ENCODE measurements around the gene MAP2.
"Not testable (repeated sequence)": the region's sequence is repeated elsewhere in the genome, so short reads cannot be mapped to it uniquely, and the experiment has no call there.

The MAP2 gene

DNA sequence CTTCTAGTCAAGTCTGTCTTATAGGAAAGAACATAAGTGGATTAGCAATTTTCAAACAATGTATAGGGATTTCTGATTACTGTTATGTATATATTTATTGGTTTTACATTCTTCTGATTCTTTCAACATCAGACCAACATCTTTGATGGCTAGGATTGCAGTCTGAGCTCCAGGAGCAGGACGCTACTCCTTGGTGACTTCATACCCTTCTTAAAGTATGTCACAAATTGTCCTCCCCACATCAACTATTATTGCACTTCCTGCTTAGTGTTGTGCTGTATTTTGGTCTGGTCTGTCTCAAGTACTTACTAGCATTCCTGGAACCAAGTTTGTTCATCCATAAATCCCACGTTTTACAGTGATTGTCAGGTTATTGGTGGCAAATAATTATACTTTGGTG is 49.0 kb downstream of the MAP2 start:
- Histone ChIP-seq H3K27ac (ENCODE audit: insufficient read depth in 1 of 2, low read depth in 1 of 2, low read length in 2 of 2, poor library complexity in 1 of 2, severe bottlenecking in 2 of 2) (no peak overlapping the region), H3K27me3 (replicated peaks in 2 of 5; ENCODE audit: control insufficient read depth in 4 of 5, insufficient read depth in 5 of 5, low read length in 4 of 5) (peaks cover 0 to 27% (median 14%) of the 10 kb centered on the region in 5 experiments), H3K36me3 (ENCODE audit: control insufficient read depth in 4 of 4, insufficient read depth in 4 of 4, low read length in 3 of 4) (no peaks in the 10 kb centered on the region), H3K4me3 (ENCODE audit: control insufficient read depth in 1 of 7, extremely low read depth in 1 of 7, insufficient read depth in 4 of 7, low read depth in 2 of 7, low read length in 6 of 7) (no peak overlapping the region), H3K9me3 (ENCODE audit: control extremely low read depth in 1 of 5, control insufficient read depth in 4 of 5, insufficient read depth in 2 of 5, low read depth in 1 of 5, low read length in 4 of 5) (no peaks in the 10 kb centered on the region), H3K4me1 (ENCODE audit: control extremely low read depth in 1 of 4, control insufficient read depth in 4 of 4, insufficient read depth in 4 of 4, low read length in 3 of 4) (peaks cover 3 to 17% (median 10%) of the 10 kb centered on the region in 4 experiments)
- ChIA-PET POLR2A (no interaction called here), CTCF (no interaction called here)
- WGBS (ENCODE audit: insufficient coverage) = no CpG with 5 or more reads among the region's 2 CpGs
- no peak for DNase-seq

- Histone ChIP-seq H3K9me3 (ENCODE audit: control extremely low read depth in 1 of 5, control insufficient read depth in 4 of 5, insufficient read depth in 2 of 5, low read depth in 1 of 5, low read length in 4 of 5) (no peaks in the 10 kb centered on the region), H3K4me1 (ENCODE audit: control extremely low read depth in 1 of 4, control insufficient read depth in 4 of 4, insufficient read depth in 4 of 4, low read length in 3 of 4) (peaks cover 3 to 17% (median 10%) of the 10 kb centered on the region in 4 experiments), H3K27ac (ENCODE audit: insufficient read depth in 1 of 2, low read depth in 1 of 2, low read length in 2 of 2, poor library complexity in 1 of 2, severe bottlenecking in 2 of 2) (no peak overlapping the region), H3K4me3 (ENCODE audit: control insufficient read depth in 1 of 7, extremely low read depth in 1 of 7, insufficient read depth in 4 of 7, low read depth in 2 of 7, low read length in 6 of 7) (no peak overlapping the region), H3K27me3 (replicated peaks in 2 of 5; ENCODE audit: control insufficient read depth in 4 of 5, insufficient read depth in 5 of 5, low read length in 4 of 5) (peaks cover 0 to 33% (median 14%) of the 10 kb centered on the region in 5 experiments), H3K36me3 (ENCODE audit: control insufficient read depth in 4 of 4, insufficient read depth in 4 of 4, low read length in 3 of 4) (no peaks in the 10 kb centered on the region)
- ChIA-PET CTCF (no interaction called here), POLR2A (no interaction called here)
- peak; percentile 22 to 82 (median 77) for DNase-seq
- no CpG with 5 or more reads among the region's 3 CpGs for WGBS (ENCODE audit: insufficient coverage)
Measured at GRCh38 chr2:209473930-209474419, 50.1 kb downstream of the MAP2 start.

DNA sequence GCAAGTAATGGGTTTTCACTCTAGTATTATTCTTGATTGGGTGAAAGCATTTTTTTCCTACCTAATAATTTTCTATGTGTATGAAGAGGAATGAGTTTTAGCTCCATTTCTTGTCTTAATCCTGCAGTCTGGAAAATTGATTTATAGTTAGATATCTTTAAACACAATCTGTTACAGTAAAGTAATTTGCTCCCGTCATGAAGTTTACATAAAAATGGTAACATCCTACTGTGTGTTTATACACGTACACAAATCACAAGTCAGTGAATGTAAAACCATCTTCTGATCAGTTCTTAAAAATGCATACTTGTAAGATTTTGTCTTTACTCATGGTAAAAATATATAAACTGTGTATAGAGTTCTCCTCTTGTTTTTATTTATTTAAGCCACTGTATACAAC is 51.1 kb downstream of the MAP2 start:
- Histone ChIP-seq H3K27me3 (replicated peaks in 2 of 5; ENCODE audit: control insufficient read depth in 4 of 5, insufficient read depth in 5 of 5, low read length in 4 of 5) (peaks cover 0 to 33% (median 17%) of the 10 kb centered on the region in 5 experiments), H3K9me3 (ENCODE audit: control extremely low read depth in 1 of 5, control insufficient read depth in 4 of 5, insufficient read depth in 2 of 5, low read depth in 1 of 5, low read length in 4 of 5) (no peaks in the 10 kb centered on the region), H3K4me1 (ENCODE audit: control extremely low read depth in 1 of 4, control insufficient read depth in 4 of 4, insufficient read depth in 4 of 4, low read length in 3 of 4) (peaks cover 3 to 17% (median 10%) of the 10 kb centered on the region in 4 experiments), H3K27ac (ENCODE audit: insufficient read depth in 1 of 2, low read depth in 1 of 2, low read length in 2 of 2, poor library complexity in 1 of 2, severe bottlenecking in 2 of 2) (no peak overlapping the region), H3K4me3 (ENCODE audit: control insufficient read depth in 1 of 7, extremely low read depth in 1 of 7, insufficient read depth in 4 of 7, low read depth in 2 of 7, low read length in 6 of 7) (no peak overlapping the region), H3K36me3 (ENCODE audit: control insufficient read depth in 4 of 4, insufficient read depth in 4 of 4, low read length in 3 of 4) (no peaks in the 10 kb centered on the region)
- POLR2A ChIA-PET = no interaction called here
- no peak for DNase-seq
- WGBS (ENCODE audit: insufficient coverage) = no CpG with 5 or more reads among the region's 2 CpGs
- CTCF ChIA-PET = no interaction called here

GRCh38 chr2:209476367-209477208 is 52.7 kb downstream of the MAP2 start:
- H3K36me3 ChIP-seq (ENCODE audit: control insufficient read depth in 4 of 4, insufficient read depth in 4 of 4, low read length in 3 of 4) = no peaks in the 10 kb centered on the region
- peaks cover 0 to 6% (median 0%) of the 10 kb centered on the region in 5 experiments for H3K9me3 ChIP-seq (ENCODE audit: control extremely low read depth in 1 of 5, control insufficient read depth in 4 of 5, insufficient read depth in 2 of 5, low read depth in 1 of 5, low read length in 4 of 5)
- H3K4me1 ChIP-seq (ENCODE audit: control extremely low read depth in 1 of 4, control insufficient read depth in 4 of 4, insufficient read depth in 4 of 4, low read length in 3 of 4) = peaks cover 3 to 15% (median 9%) of the 10 kb centered on the region in 4 experiments
- H3K27ac ChIP-seq (ENCODE audit: insufficient read depth in 1 of 2, low read depth in 1 of 2, low read length in 2 of 2, poor library complexity in 1 of 2, severe bottlenecking in 2 of 2) = no peak overlapping the region
- 100% methylated on average over 2 of the region's 8 CpGs for WGBS (ENCODE audit: insufficient coverage)
- H3K4me3 ChIP-seq (ENCODE audit: control insufficient read depth in 1 of 7, extremely low read depth in 1 of 7, insufficient read depth in 4 of 7, low read depth in 2 of 7, low read length in 6 of 7) = no peak overlapping the region
- CTCF ChIA-PET = interaction anchor here (1.3 kb wide), 1 partner anchor 13 kb away, joined by 3 read pairs; no protein-coding TSS in a partner anchor
- H3K27me3 ChIP-seq (replicated peaks in 2 of 5; ENCODE audit: control insufficient read depth in 4 of 5, insufficient read depth in 5 of 5, low read length in 4 of 5) = peaks cover 0 to 44% (median 23%) of the 10 kb centered on the region in 5 experiments
- POLR2A ChIA-PET = no interaction called here
- no peak for DNase-seq

DNA sequence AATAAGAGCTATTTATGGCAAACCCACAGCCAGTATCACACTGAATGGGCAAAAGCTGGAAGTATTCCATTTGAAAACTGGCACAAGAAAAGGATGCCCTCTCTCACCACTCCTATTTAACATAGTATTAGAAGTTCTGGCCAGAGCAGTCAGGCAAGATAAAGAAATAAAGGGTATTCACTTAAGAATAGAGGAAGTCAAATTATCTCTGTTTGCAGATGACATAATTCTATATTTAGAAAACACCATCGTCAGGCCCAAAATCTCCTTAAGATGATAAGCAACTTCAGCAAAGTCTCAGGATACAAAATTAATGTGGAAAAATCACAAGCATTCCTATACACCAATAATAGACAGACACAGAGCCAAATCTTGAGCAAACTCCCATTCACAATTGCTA is 68.4 kb downstream of the MAP2 start:
- peak in 2 of 3 donors; percentile 21 to 56 for DNase-seq
- H3K4me1 ChIP-seq (ENCODE audit: control extremely low read depth in 1 of 4, control insufficient read depth in 4 of 4, insufficient read depth in 4 of 4, low read length in 3 of 4); H3K27me3 ChIP-seq (replicated peaks in 2 of 5; ENCODE audit: control insufficient read depth in 4 of 5, insufficient read depth in 5 of 5, low read length in 4 of 5); H3K36me3 ChIP-seq (ENCODE audit: control insufficient read depth in 4 of 4, insufficient read depth in 4 of 4, low read length in 3 of 4); H3K4me3 ChIP-seq (ENCODE audit: control insufficient read depth in 1 of 7, extremely low read depth in 1 of 7, insufficient read depth in 4 of 7, low read depth in 2 of 7, low read length in 6 of 7); POLR2A ChIA-PET; H3K27ac ChIP-seq (ENCODE audit: insufficient read depth in 1 of 2, low read depth in 1 of 2, low read length in 2 of 2, poor library complexity in 1 of 2, severe bottlenecking in 2 of 2); H3K9me3 ChIP-seq (ENCODE audit: control extremely low read depth in 1 of 5, control insufficient read depth in 4 of 5, insufficient read depth in 2 of 5, low read depth in 1 of 5, low read length in 4 of 5): not testable (repeated sequence)
- WGBS (ENCODE audit: insufficient coverage) = no CpG with 5 or more reads among the region's 1 CpG
- CTCF ChIA-PET = interaction anchor here (1.0 kb wide), 1 partner anchor 707 kb away, joined by 3 read pairs; no protein-coding TSS in a partner anchor

- H3K27ac ChIP-seq (ENCODE audit: insufficient read depth in 1 of 2, low read depth in 1 of 2, low read length in 2 of 2, poor library complexity in 1 of 2, severe bottlenecking in 2 of 2); H3K4me3 ChIP-seq (ENCODE audit: control insufficient read depth in 1 of 7, extremely low read depth in 1 of 7, insufficient read depth in 4 of 7, low read depth in 2 of 7, low read length in 6 of 7); H3K27me3 ChIP-seq (replicated peaks in 2 of 5; ENCODE audit: control insufficient read depth in 4 of 5, insufficient read depth in 5 of 5, low read length in 4 of 5); DNase-seq; H3K36me3 ChIP-seq (ENCODE audit: control insufficient read depth in 4 of 4, insufficient read depth in 4 of 4, low read length in 3 of 4); H3K4me1 ChIP-seq (ENCODE audit: control extremely low read depth in 1 of 4, control insufficient read depth in 4 of 4, insufficient read depth in 4 of 4, low read length in 3 of 4); POLR2A ChIA-PET; H3K9me3 ChIP-seq (ENCODE audit: control extremely low read depth in 1 of 5, control insufficient read depth in 4 of 5, insufficient read depth in 2 of 5, low read depth in 1 of 5, low read length in 4 of 5): not testable (repeated sequence)
- CTCF ChIA-PET = interaction anchor here (1.3 kb wide), 1 partner anchor 59 kb away, joined by 3 read pairs; no protein-coding TSS in a partner anchor
- 96% methylated on average over 13 of the region's 13 CpGs for WGBS (ENCODE audit: insufficient coverage)
Measured at GRCh38 chr2:209495068-209495620, 71.3 kb downstream of the MAP2 start.
